HFF-Myc (cell line): Measurements from ENCODE around the gene NTMT1.

Experiments
- DNase-seq: peaks from one replicate; pipeline ENCODE4 v3.0.0-alpha.2; 2011; ENCODE audit warnings: low read depth; ENCODE audit errors: extremely low read depth
- H3K4me3 ChIP-seq: replicated peaks from 2 replicates; pipeline ENCODE4 v1.5.1; 2011; ENCODE audit warnings: low read depth, mild to moderate bottlenecking, control low read depth, low read length
- TF ChIP-seq, protein P1 (sequence below): IDR thresholded peaks from 2 replicates; pipeline ENCODE4 v1.5.1; 2012; ENCODE audit warnings: mild to moderate bottlenecking, low read depth, low read length, control low read depth; ENCODE audit errors: missing control alignments

NTMT1 gene

DNA sequence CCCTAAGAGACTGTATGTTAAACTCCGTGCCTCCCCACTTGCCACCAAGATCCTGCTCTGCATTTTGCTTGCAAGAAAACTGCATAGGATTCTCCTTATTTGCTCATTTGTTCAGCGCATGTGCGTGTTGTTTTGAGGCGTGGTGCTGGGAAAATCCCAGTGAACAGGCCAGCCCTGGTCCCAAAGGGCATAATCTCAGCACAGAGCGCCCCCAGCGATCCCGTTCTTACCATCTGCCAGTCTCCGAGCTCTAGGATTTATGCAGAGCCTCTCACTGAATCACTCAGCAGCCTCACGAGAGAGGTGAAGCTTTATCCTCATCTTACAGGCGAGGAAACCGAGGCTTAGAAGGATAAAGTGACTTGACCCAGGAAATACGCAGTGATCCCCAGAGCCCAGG, 51.0 kb downstream of the NTMT1 start:
- no peak overlapping the region for H3K4me3 ChIP-seq
- DNase-seq: no peak
- TF ChIP-seq, protein P1, sequence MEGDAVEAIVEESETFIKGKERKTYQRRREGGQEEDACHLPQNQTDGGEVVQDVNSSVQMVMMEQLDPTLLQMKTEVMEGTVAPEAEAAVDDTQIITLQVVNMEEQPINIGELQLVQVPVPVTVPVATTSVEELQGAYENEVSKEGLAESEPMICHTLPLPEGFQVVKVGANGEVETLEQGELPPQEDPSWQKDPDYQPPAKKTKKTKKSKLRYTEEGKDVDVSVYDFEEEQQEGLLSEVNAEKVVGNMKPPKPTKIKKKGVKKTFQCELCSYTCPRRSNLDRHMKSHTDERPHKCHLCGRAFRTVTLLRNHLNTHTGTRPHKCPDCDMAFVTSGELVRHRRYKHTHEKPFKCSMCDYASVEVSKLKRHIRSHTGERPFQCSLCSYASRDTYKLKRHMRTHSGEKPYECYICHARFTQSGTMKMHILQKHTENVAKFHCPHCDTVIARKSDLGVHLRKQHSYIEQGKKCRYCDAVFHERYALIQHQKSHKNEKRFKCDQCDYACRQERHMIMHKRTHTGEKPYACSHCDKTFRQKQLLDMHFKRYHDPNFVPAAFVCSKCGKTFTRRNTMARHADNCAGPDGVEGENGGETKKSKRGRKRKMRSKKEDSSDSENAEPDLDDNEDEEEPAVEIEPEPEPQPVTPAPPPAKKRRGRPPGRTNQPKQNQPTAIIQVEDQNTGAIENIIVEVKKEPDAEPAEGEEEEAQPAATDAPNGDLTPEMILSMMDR: no peak

DNA sequence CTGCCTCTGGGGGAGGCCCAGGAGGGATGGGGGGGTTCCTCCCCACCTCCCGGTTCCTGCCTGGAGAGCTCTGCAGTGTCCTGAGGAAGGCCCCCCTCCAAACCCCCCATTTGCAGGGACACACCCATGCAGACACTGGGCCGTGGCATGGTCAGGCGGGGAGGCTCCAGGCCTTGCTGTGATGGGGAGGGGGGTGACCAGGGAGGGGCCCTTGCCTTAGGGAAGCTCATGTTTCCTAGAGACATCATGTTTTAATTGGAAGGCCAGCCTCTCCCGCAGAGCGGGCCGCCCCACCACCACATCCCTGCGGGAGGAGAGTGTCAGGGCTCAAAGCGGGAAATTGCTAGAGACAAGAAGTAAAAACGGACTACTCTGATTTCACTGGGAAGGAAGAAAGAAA, 51.5 kb downstream of the NTMT1 start:
- no peak for DNase-seq
- TF ChIP-seq, protein P1: no peak

DNA sequence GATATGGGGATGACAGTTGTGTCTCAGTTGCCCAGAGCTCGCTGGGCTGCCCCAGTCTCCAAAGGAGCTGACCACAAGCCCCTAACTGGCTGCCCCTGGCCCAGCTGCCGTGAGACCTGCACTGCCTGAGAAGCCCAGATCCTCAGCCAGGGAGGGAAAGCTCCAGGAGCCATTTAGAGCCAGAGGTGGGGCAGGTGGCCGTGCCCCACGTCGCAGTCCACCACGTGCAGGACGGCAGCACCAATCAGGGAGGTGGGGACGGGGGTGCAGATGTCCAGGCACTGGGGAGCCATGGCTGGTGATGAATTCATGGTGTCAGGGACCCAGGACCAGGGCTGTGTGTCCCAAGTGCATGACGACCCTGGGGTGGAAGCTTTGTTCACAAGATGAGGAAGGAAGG, 52.9 kb downstream of the NTMT1 start:
- no peak for DNase-seq
- H3K4me3 ChIP-seq: no peak overlapping the region
- TF ChIP-seq, protein P1: no peak

More for the DNA sequence above, 51.5 kb downstream of the NTMT1 start:
- H3K4me3 ChIP-seq: no peak overlapping the region

DNA sequence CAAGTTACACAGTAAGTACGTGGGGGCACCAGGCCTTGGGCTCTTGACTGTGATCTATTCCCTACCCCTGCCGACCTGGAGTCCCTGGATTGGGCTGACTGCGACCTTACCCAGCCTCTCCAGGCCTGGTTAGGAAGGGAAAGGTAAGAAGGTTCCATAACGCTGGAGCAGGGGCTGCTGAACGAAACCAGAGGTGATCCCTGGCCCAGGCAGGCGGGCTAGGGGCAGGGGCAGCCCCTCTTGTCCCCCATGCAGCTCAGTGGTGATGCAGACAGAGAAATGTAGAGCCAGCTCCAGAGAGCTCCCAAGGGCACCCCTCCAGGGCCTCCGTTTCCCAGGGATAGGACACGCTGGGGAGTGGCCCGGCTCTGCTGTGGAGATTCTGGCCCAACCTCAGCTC, 53.6 kb downstream of the NTMT1 start:
- TF ChIP-seq, protein P1: no peak
- no peak for DNase-seq
- H3K4me3 ChIP-seq: no peak overlapping the region

DNA sequence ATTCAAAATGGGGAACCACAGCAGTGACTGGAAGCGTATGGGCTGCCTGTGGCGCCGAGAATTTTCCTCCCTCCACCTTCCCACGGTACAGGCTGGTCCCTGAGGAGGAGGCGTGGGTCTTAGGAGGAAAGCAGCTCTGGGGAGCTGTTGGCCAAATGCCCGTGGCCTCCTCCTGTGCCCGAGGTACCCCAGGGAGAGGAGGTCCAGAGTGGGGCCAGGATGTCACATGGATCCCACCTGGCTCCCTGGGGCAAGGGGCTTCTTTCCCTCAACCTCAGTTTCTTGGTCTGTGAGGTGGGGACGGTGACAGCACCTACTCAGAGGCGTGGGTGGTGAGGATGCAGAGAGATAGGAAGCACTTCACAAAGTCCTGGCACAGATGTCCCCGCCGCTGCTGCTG, 56.0 kb downstream of the NTMT1 start:
- TF ChIP-seq, protein P1: no peak
- H3K4me3 ChIP-seq: no peak overlapping the region
- DNase-seq: no peak

DNA sequence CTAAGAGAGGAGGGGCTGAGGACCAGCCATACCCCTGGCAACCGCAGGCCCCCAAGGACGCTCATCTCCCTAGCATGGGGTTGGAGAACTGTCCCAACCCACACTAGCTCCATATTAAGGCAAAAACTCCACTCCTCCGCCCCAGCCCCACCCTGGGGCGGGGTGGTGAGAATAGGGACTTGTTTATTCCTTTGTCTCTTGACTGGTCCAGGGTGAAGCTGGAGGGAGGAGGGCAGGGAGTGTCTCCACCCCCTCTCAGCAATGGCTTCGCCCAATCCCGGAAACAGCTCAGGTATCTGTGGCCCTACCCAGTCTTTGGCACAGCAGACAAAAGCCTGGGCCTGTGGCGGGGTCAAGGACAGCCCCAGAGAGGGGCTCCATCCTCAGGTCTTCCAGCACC, 56.4 kb downstream of the NTMT1 start:
- DNase-seq: no peak
- TF ChIP-seq, protein P1: no peak

DNA sequence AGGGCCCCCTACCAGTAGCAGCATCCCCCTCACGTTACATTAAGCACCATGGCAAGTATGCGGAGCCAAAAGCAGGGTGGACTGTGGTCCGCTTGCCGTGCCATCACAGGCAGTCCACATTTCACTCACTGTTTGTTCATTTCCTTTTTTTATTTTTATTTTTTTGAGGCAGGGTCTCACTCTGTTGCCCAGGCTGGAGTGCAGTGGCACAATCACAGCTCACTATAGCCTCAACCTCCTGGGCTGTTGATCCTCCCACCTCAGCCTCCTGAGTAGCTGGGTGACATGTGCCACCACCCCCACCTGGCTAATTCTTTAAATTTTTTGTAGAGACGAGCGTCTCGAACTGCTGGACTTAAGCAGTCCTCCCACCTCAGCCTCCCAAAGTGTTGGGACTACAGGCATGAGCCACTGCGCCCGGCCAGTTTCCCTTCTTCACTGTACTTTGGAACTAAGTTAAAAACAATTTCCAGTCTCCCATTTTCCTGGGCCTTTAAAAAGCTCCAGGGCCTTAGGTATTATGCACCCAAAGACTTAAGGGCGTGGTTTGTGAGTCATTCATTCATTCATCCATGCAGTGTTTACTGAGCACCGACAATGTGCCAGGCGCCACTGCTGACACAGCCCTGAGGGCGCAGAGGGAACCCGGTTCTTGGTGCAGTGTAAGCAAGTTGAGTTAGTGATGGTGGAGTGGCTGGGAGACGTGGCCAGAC, 59.4 kb downstream of the NTMT1 start:
- DNase-seq: no peak
- H3K4me3 ChIP-seq: no peak overlapping the region
- TF ChIP-seq, protein P1: no peak

More for the DNA sequence above, 56.4 kb downstream of the NTMT1 start:
- no peak overlapping the region for H3K4me3 ChIP-seq
